WI38 (cell line): ENCODE results near the gene AGBL5.

Experiments
- H3K4me3 ChIP-seq: 2 replicates; pipeline ENCODE4 v1.5.1; 2011; ENCODE audit warnings: low read depth, mild to moderate bottlenecking, control low read depth, low read length
- CTCF ChIP-seq: IDR thresholded peaks from 2 replicates; pipeline ENCODE4 v1.5.1; 2012; ENCODE audit warnings: low read depth, mild to moderate bottlenecking, control low read depth, low read length

The AGBL5 gene

GRCh38 chr2:27008678-27009077, 42.8 kb upstream of the AGBL5 start:
- no peak for TF ChIP-seq CTCF
- H3K4me3 ChIP-seq, result no peak overlapping the region

- H3K4me3 ChIP-seq, result no peak overlapping the region
Observed at GRCh38 chr2:27009083-27009482, 42.4 kb upstream of the AGBL5 start.

GRCh38 chr2:27009716-27010115, 41.8 kb upstream of the AGBL5 start:
- no peak overlapping the region for H3K4me3 ChIP-seq
- TF ChIP-seq CTCF, result no peak

More at GRCh38 chr2:27009083-27009482, 42.4 kb upstream of the AGBL5 start:
- TF ChIP-seq CTCF, result no peak

DNA sequence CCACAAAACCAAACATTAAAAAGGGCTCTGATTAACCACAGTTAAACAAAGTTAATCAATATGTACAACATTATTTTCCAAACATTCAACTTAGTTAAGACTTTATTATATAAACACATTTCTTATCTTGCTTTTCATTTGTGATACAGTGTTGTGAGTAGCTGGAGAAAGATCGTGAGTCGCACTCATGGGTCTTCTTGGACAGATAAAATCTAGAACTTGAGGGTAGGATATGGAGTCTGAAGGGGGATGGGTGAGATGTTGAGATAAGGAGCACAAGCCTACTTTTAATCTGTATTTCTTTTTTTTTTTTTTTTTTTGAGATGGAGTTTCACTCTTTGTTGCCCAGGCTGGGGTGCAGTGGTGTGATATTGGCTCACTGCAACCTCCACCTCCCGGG, 41.3 kb upstream of the AGBL5 start:
- no peak for TF ChIP-seq CTCF
- H3K4me3 ChIP-seq, result no peak overlapping the region

- no peak for TF ChIP-seq CTCF
- H3K4me3 ChIP-seq, result no peak overlapping the region
Observed at GRCh38 chr2:27013738-27014137, 37.7 kb upstream of the AGBL5 start.

- TF ChIP-seq CTCF, result no peak
- no peak overlapping the region for H3K4me3 ChIP-seq
Observed at GRCh38 chr2:27014771-27015433, 36.6 kb upstream of the AGBL5 start.

GRCh38 chr2:27016801-27017325, 34.6 kb upstream of the AGBL5 start:
- no peak overlapping the region for H3K4me3 ChIP-seq
- TF ChIP-seq CTCF, result peak; percentile 53; the same call in 1 of the 2 replicates
